ENCODE measurements around the gene DOK5.

DNA sequence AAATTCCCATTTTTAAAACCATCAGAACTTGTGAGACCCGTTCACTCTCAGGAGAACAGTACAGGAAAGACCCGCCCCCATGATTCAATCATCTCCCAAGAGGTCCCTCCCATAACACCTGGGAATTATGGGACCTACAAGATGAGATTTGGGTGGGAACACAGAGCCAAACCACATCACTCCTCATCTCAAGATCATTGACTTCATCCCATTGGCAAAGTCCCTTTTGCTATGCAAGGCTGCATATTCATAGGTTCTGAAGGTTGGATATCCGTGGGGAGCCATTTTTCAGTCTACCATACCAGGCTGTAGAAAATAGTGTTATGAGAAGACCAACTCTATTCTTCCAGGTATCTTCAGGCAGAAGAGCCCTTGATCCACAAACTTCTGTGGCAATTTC lies 219.1 kb downstream of the DOK5 start:
- TF ChIP-seq, protein P1, sequence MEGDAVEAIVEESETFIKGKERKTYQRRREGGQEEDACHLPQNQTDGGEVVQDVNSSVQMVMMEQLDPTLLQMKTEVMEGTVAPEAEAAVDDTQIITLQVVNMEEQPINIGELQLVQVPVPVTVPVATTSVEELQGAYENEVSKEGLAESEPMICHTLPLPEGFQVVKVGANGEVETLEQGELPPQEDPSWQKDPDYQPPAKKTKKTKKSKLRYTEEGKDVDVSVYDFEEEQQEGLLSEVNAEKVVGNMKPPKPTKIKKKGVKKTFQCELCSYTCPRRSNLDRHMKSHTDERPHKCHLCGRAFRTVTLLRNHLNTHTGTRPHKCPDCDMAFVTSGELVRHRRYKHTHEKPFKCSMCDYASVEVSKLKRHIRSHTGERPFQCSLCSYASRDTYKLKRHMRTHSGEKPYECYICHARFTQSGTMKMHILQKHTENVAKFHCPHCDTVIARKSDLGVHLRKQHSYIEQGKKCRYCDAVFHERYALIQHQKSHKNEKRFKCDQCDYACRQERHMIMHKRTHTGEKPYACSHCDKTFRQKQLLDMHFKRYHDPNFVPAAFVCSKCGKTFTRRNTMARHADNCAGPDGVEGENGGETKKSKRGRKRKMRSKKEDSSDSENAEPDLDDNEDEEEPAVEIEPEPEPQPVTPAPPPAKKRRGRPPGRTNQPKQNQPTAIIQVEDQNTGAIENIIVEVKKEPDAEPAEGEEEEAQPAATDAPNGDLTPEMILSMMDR (IDR thresholded peaks at IDR 0.05), result no peak
- TF ChIP-seq POLR2A (IDR thresholded peaks at IDR 0.05), result no peak

All from adrenal gland (tissue), 5 donors.